MCF 10A (cell line): ENCODE results near the gene TMEM143. TPM values are rescaled to one million over a fixed set of nuclear protein-coding genes. Genes with fewer than 3 reads are reported as not detected.
A peak's percentile ranks its signal among the peaks of the same experiment; 100 is the strongest.

Experiments
- BruUV-seq: library from RNA; stranded (reverse); fragments of 400-500 nt; replicated peaks from 2 replicates; lab custom pipeline; 2021; lab: Mats Ljungman, UMichigan
- CTCF ChIA-PET: fragments of 300-600 bp; sonication (Branson Sonifier 250); formaldehyde crosslinking; extraction: SDS; loops from one replicate; lab custom pipeline; 2021; ENCODE audit warnings: antibody characterized with exemption, inconsistent platforms; lab: Yijun Ruan, JAX
- POLR2A ChIA-PET: fragments of 300-600, 350-650 bp; sonication (Branson Sonifier 250); formaldehyde crosslinking; extraction: SDS; loops from one replicate; lab custom pipeline; 2020; ENCODE audit warnings: antibody characterized with exemption, inconsistent platforms; lab: Yijun Ruan, JAX
- DNase-seq: peaks from one replicate; pipeline ENCODE4 v3.0.0-alpha.2; 2018; ENCODE audit not compliant: unreplicated experiment
- H3K27ac Mint-ChIP-seq: one replicate; pipeline ENCODE4 v1.8.0; 2022; ENCODE audit warnings: mild to moderate bottlenecking, low read depth, mixed read lengths; ENCODE audit not compliant: unreplicated experiment
- H3K27me3 Mint-ChIP-seq: one replicate; pipeline ENCODE4 v1.8.0; 2022; ENCODE audit warnings: mixed read lengths; ENCODE audit not compliant: insufficient read depth, unreplicated experiment
- H3K36me3 Mint-ChIP-seq: one replicate; pipeline ENCODE4 v1.8.0; 2022; ENCODE audit warnings: mild to moderate bottlenecking, moderate library complexity, mixed read lengths; ENCODE audit not compliant: insufficient read depth, unreplicated experiment
- H3K4me1 Mint-ChIP-seq: one replicate; pipeline ENCODE4 v1.8.0; 2022; ENCODE audit warnings: mixed read lengths; ENCODE audit not compliant: insufficient read depth, unreplicated experiment
- H3K4me3 Mint-ChIP-seq: one replicate; pipeline ENCODE4 v1.8.0; 2022; ENCODE audit warnings: mild to moderate bottlenecking, moderate library complexity, mixed read lengths; ENCODE audit not compliant: unreplicated experiment
- H3K9me3 Mint-ChIP-seq: one replicate; pipeline ENCODE4 v1.8.0; 2022; ENCODE audit warnings: mixed read lengths; ENCODE audit not compliant: unreplicated experiment
- intact Hi-C: fragments of 100-400 bp; cut with micrococcal nuclease; formaldehyde crosslinking; loops from 2 replicates; pipeline ENCODE4 v1.14.1; 2022
- total RNA-seq: library from RNA; stranded (reverse); gene quantifications from 2 replicates; pipeline ENCODE4 v1.2.3, GENCODE V29; 2022
- TF ChIP-seq, protein P1 (sequence below): fragments of 200-600 bp; IDR thresholded peaks from one replicate; pipeline ENCODE4 v1.8.0; 2022; ENCODE audit warnings: antibody characterized with exemption, mild to moderate bottlenecking; ENCODE audit not compliant: unreplicated experiment

TMEM143 gene
- total RNA-seq, 1 experiment from 2014 or later, result 6.0 TPM

DNA sequence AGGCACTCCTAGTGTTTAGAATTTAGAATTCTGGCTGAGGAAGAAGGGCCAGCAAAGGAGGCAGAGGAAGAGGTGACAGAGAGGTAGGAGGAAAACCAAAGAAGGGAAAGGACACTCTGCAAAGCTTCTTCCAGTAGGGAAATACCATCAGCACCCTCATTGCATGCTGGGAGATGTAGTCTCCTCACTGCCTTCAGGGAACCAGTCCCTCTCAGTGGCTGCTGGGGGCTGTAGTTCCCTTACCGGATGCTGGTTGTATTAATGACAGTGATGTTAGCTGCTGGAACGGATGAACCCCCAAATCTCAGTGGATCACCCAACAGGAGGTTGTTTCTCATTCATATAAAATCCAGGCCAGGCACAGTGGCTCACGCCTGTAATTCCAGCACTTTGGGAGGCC, 39.9 kb upstream of the TMEM143 start:
- POLR2A ChIA-PET, result interaction anchor here (0.9 to 1.3 kb wide), 2 partner anchors 41 to 215 kb away, joined by 3 read pairs; partner anchors contain the start of genes RPL18 and SPHK2
- CTCF ChIA-PET, result interaction anchor here (0.6 kb wide), 1 partner anchor 69 kb away, joined by 3 read pairs; no protein-coding TSS in a partner anchor
- Mint-ChIP-seq H3K27ac (no peak overlapping the region), H3K36me3 (no peaks in the 10 kb centered on the region), H3K4me3 (no peak overlapping the region), H3K9me3 (no peaks in the 10 kb centered on the region), H3K4me1 (peaks cover 16% of the 10 kb centered on the region), H3K27me3 (no peaks in the 10 kb centered on the region)
- TF ChIP-seq, protein P1, sequence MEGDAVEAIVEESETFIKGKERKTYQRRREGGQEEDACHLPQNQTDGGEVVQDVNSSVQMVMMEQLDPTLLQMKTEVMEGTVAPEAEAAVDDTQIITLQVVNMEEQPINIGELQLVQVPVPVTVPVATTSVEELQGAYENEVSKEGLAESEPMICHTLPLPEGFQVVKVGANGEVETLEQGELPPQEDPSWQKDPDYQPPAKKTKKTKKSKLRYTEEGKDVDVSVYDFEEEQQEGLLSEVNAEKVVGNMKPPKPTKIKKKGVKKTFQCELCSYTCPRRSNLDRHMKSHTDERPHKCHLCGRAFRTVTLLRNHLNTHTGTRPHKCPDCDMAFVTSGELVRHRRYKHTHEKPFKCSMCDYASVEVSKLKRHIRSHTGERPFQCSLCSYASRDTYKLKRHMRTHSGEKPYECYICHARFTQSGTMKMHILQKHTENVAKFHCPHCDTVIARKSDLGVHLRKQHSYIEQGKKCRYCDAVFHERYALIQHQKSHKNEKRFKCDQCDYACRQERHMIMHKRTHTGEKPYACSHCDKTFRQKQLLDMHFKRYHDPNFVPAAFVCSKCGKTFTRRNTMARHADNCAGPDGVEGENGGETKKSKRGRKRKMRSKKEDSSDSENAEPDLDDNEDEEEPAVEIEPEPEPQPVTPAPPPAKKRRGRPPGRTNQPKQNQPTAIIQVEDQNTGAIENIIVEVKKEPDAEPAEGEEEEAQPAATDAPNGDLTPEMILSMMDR, result no peak
- BruUV-seq, result no TSS peak
- intact Hi-C loops, result no loop called here
- peak; percentile 48 for DNase-seq

DNA sequence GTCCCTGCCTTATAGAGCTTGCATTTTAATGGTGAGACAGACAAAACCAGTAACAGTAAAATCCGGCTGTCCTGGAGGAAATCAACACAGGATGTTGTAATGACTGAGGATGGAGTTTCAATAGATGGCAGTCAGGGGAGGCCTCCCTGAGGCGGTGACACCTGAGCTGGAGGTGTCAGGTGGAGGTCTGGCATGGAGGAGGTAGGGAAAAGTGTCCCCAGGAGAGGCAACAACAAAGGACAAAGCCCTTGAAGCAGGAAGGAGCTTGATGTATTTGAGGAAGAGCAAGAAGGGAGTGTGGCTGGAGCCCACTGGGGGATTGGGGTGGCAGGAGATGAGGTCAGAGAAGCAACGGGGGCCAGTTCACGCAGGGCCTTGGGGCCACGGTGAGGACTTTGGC, 37.5 kb upstream of the TMEM143 start:
- no TSS peak for BruUV-seq
- ChIA-PET POLR2A (no interaction called here), CTCF (interaction anchor here (2.0 kb wide), 1 partner anchor 10 kb away, joined by 9 read pairs; the partner anchor contains the start of gene KDELR1)
- TF ChIP-seq, protein P1, result no peak
- Mint-ChIP-seq H3K9me3 (no peaks in the 10 kb centered on the region), H3K36me3 (no peaks in the 10 kb centered on the region), H3K4me1 (peaks cover 29% of the 10 kb centered on the region), H3K27me3 (no peaks in the 10 kb centered on the region), H3K27ac (peak overlapping the region; percentile 5), H3K4me3 (no peak overlapping the region)
- intact Hi-C loops, result no loop called here
- DNase-seq, result no peak

DNA sequence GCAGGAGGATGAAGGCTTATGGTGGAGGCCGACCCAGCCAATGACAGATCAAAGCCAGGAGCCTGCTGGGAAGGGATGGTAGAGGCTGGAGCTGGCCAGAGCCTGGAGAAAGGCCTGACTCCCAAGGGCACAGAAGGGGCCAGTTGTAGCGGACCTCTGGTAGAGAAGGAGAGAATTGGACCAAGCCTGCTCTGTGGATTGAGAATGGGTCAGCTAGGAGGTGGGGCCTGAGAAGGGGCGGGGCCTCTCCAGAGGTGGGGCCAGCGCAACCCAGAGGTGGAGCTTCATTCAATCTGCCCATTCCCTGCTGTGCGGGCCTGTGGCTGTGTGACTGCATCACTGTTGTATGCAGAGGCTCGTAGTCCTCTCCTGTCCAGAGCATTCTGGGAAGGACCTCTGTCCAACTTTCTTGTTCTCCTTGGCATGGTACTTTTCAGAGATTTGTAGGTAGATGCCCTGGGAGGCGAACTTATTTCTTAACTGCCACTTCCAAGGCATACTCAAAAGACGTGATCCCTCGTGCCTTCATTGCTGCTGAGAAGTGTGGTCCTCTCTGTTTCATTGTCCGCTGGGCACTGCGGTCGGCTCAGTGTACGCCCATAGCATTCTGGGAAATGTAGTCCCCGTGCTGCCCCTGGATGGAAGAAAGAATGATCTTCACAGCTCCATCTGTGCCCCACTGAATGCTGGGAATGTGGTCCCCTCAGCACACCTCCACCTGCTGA, 36.4 kb upstream of the TMEM143 start:
- Mint-ChIP-seq H3K27me3 (peaks cover 5% of the 10 kb centered on the region), H3K9me3 (no peaks in the 10 kb centered on the region), H3K27ac (no peak overlapping the region), H3K4me3 (no peak overlapping the region), H3K36me3 (no peaks in the 10 kb centered on the region), H3K4me1 (peaks cover 40% of the 10 kb centered on the region)
- BruUV-seq, result no TSS peak
- TF ChIP-seq, protein P1, result no peak
- ChIA-PET POLR2A (interaction anchor here (0.7 to 1.5 kb wide), 2 partner anchors 37 to 197 kb away, joined by 3 to 4 read pairs; partner anchors contain the start of genes SYNGR4 and TMEM143), CTCF (interaction anchor here (1.0 kb wide), 1 partner anchor 13 kb away, joined by 3 read pairs; no protein-coding TSS in a partner anchor)
- intact Hi-C loops, result no loop called here
- peak; percentile 67 for DNase-seq

DNA sequence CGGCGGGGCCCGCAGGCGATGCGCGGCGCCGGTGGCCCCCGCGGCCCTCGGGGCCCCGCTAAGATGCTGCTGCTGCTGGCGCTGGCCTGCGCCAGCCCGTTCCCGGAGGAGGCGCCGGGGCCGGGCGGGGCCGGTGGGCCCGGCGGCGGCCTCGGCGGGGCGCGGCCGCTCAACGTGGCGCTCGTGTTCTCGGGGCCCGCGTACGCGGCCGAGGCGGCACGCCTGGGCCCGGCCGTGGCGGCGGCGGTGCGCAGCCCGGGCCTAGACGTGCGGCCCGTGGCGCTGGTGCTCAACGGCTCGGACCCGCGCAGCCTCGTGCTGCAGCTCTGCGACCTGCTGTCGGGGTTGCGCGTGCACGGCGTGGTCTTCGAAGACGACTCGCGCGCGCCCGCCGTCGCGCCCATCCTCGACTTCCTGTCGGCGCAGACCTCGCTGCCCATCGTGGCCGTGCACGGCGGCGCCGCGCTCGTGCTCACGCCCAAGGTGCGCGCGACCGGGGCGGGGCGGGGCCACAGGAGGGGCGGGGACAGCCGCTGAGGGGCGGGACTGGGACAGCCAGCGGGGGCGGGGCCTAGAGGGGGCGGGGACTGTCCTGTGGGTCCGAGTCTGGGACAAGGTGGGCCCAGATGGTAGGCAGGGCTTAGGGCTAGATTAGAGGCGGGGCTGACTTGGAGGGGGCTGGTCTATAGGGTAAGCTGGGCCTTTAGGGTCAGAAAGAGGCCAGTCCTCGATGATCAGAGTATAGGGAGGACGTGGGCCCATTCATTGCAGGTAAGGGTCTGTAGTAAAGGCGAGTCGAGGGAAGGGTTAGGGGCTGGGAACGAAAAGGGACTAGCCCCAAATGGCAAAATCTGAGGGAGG, 34.9 kb upstream of the TMEM143 start:
- H3K4me1 Mint-ChIP-seq, result peaks cover 48% of the 10 kb centered on the region
- no peaks in the 10 kb centered on the region for H3K36me3 Mint-ChIP-seq
- H3K27me3 Mint-ChIP-seq, result peaks cover 21% of the 10 kb centered on the region
- no peaks in the 10 kb centered on the region for H3K9me3 Mint-ChIP-seq
- H3K27ac Mint-ChIP-seq, result peak overlapping the region; percentile 80
- intact Hi-C loops, result no loop called here
- ChIA-PET CTCF (no interaction called here), POLR2A (interaction anchor here (1.5 kb wide), 1 partner anchor 35 kb away, joined by 4 read pairs; the partner anchor contains the start of genes SYNGR4 and TMEM143)
- no TSS peak for BruUV-seq
- DNase-seq, result peak; percentile 89
- peak overlapping the region; percentile 91 for H3K4me3 Mint-ChIP-seq
- TF ChIP-seq, protein P1, result no peak
